Astrocyte (in vitro differentiated cells and primary cell): ENCODE data around the gene LIMS2.

Experiments
- EZH2 ChIP-seq: IDR thresholded peaks from 2 replicates; pipeline ENCODE4 v1.6.1; 2012; ENCODE audit warnings: mild to moderate bottlenecking, low read length, inconsistent platforms; ENCODE audit not compliant: insufficient read depth
- TF ChIP-seq, protein P1 (sequence below): IDR thresholded peaks from 2 replicates; pipeline ENCODE4 v1.5.1; 2011; ENCODE audit warnings: low read depth, mild to moderate bottlenecking, inconsistent platforms, low read length, moderate library complexity; ENCODE audit not compliant: insufficient read depth

- TF ChIP-seq, protein P1, sequence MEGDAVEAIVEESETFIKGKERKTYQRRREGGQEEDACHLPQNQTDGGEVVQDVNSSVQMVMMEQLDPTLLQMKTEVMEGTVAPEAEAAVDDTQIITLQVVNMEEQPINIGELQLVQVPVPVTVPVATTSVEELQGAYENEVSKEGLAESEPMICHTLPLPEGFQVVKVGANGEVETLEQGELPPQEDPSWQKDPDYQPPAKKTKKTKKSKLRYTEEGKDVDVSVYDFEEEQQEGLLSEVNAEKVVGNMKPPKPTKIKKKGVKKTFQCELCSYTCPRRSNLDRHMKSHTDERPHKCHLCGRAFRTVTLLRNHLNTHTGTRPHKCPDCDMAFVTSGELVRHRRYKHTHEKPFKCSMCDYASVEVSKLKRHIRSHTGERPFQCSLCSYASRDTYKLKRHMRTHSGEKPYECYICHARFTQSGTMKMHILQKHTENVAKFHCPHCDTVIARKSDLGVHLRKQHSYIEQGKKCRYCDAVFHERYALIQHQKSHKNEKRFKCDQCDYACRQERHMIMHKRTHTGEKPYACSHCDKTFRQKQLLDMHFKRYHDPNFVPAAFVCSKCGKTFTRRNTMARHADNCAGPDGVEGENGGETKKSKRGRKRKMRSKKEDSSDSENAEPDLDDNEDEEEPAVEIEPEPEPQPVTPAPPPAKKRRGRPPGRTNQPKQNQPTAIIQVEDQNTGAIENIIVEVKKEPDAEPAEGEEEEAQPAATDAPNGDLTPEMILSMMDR, result no peak
- no peak for TF ChIP-seq EZH2
Observed at GRCh38 chr2:127722807-127723206, 47.5 kb upstream of the LIMS2 start.
